Stimulated activated CD4-positive, alpha-beta T cell treated with anti-CD3 and anti-CD28 coated beads, Interleukin-1b, Interleukin-23, amount 100 ng/mL, for 24 hours (primary cell): ENCODE data around the gene TIMM8B.
A peak's percentile ranks its signal among the peaks of the same experiment; 100 is the strongest.
"Not testable (repeated sequence)": the region's sequence is repeated elsewhere in the genome, so short reads cannot be mapped to it uniquely, and the experiment has no call there.

Experiments
- DNase-seq, 4 experiments: peaks; one replicate each; pipeline ENCODE4 v3.0.0-alpha.2; 2020; ENCODE audit warnings: low read depth in 4 of 4, low spot score in 1 of 4

The TIMM8B gene

DNA sequence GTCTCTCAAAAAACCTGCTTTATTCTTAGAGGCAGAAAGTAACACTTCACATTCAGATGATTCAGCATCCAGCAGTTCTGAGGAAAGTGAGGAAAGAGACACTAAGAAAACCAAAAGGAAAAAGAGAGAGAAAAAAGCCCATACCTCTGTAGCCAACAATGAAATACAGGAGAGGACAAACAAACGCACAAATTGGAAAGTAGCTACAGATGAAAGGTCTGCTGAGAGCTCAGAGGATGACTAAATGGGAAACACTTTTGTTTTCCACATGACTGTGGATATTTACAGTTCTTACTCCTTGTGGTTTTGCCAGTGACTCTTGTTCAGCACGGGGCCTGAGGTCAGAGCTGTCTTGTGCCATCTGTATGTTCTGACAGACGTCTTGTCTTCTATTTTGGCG lies 3.8 kb downstream of the TIMM8B start:
- peak in 1 of 4 experiments; percentile 22 for DNase-seq

GRCh38 chr11:112073941-112074811 lies 12.4 kb downstream of the TIMM8B start, which contains the start of the genes NKAPD1 and PIH1D2:
Gene NKAPD1 (plus strand): TSS chr11:112074299. CDS start chr11:112075575, 1,276 bp downstream.
Gene PIH1D2 (minus strand): TSS chr11:112074017. CDS start chr11:112073174, 843 bp downstream.
- peak; percentile 50 to 65 (median 63) for DNase-seq

- DNase-seq = no peak
Measured at GRCh38 chr11:112062923-112063322, 23.6 kb downstream of the TIMM8B start.

DNA sequence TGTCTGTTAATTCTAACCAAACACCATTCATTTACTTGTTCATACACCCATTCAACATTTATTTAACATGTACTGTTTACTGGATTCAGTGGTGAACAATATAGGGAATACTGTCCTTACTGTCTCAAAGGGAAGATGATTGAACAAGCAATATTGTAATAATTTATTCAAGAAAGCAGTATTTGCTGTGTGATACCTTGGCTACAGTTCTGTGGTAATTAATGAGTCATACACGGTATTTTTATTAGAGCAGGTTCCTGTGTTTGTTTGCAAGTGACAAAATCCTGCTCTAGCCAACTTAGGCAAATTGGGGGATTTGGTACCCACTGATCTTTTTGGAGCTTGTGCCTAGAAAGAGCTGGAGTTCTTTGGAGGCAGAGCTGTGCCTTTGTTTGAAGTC lies 28.5 kb downstream of the TIMM8B start:
- DNase-seq = no peak

DNA sequence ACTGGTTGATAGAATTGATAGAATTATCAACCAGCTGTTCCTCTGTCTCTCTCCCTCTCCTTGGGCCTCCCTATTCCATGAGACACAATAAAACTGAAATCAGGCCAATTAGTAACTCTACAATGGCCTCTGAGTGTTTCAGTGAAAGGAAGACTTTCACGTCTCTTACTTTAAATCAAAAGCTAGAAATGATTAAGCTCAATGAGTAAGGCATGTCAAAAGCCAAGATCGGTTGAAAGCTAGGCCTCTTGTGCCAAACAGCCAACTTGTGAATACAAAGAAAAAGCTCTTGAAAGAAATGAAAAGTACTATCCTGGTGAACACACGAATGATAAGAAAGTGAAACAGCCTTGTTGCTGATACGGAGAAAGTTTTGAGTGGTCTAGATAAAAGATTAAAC lies 29.4 kb downstream of the TIMM8B start:
- DNase-seq = no peak

- no peak for DNase-seq
Measured at GRCh38 chr11:112051768-112052167, 34.8 kb downstream of the TIMM8B start.

- no peak for DNase-seq
Measured at GRCh38 chr11:112050721-112051120, 35.8 kb downstream of the TIMM8B start.

DNA sequence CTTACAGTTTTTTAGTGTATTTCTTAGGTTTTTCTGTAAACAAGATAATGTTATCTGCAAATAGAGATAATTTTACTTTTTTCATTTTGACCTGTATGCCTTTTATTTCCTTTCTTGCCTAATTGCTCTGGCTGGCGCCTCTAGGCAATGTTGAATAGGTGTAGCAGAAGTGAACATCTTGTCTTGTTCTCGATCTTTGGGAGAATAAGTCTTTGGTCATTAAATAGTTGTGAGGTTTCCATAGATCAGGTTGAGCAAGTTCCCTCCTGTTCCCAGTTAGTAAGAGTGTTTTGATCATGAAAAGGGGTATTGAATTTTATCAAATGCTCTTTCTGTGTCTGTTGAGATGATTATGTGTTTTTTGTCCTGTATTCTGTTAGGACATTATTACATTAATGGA lies 36.8 kb downstream of the TIMM8B start:
- no peak for DNase-seq

- DNase-seq = not testable (repeated sequence)
Measured at GRCh38 chr11:112048256-112048655, 38.3 kb downstream of the TIMM8B start.

DNA sequence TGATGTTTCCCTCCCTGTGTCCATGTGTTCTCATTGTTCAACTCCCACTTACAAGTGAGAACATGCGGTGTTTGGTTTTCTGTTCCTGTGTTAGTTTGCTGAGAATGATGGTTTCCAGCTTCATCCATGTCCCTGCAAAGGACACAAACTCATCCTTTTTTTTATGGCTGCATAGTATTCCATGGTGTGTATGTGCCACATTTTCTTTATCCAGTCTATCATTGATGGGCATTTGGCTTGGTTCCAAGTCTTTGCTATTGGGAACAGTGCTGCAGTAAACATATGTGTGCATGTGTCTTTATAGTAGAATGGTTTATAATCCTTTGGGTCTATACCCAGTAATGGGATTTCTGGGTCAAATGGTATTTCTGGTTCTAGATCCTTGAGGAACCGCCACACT lies 39.9 kb downstream of the TIMM8B start:
- not testable (repeated sequence) for DNase-seq

DNA sequence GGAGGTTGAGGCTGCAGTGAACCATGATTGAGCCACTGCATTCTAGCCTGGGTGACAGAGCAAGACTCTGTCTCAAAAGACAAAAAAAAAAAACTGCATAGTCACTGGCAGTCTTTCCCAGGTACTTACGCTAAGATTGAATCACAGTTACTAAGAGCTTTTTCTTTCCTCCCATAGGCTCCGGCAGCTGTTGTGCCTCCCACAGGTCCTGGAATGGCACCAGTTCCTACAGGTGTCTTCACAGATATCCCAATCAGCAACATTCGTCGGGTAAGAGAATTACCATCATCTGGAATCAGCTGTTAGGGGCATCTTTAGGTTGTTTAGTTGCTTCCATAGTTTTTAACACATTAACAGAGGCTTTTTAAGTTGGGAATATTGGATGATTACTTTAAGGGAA lies 41.6 kb downstream of the TIMM8B start:
- DNase-seq = no peak

DNA sequence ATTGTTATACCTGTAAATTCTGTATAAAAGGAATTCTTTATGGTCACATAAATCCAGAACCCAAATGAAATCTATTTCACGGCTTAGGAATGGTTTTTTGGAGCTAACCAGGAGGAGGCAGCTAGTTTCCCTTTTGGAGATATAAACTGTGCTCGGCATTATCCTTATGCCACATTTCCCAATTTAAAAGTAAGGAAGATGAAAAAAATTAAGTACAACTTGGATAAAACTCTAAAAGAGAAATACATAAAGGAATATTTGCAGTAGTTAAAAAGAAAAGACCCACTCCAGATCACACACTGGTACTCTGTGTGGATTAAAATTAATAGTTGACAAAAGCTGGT lies 43.6 kb downstream of the TIMM8B start:
- no peak for DNase-seq

- no peak for DNase-seq
Measured at GRCh38 chr11:112042161-112042960, 44.2 kb downstream of the TIMM8B start.

- DNase-seq = no peak
Measured at GRCh38 chr11:112037527-112037926, 49.0 kb downstream of the TIMM8B start.
